Ishikawa (cell line): ENCODE results near the gene ASIC3.

ENCODE experiments used
- EP300 ChIP-seq: IDR thresholded peaks from 2 replicates; pipeline ENCODE4 v1.6.1; 2012; ENCODE audit warnings: borderline replicate concordance
- FOXM1 ChIP-seq: IDR thresholded peaks from 2 replicates; pipeline ENCODE4 v1.6.1; 2012; ENCODE audit warnings: low read depth, borderline replicate concordance
- REST ChIP-seq: IDR thresholded peaks from 2 replicates; pipeline ENCODE4 v1.6.1; 2012; ENCODE audit warnings: low read depth, mild to moderate bottlenecking
- USF1 ChIP-seq: IDR thresholded peaks from 2 replicates; pipeline ENCODE4 v1.6.1; 2012
- YY1 ChIP-seq: IDR thresholded peaks from 2 replicates; pipeline ENCODE4 v1.6.1; 2012; ENCODE audit warnings: low read depth

- no peak for TF ChIP-seq EP300
- TF ChIP-seq USF1 = no peak
- no peak for TF ChIP-seq FOXM1
- no peak for TF ChIP-seq REST
- no peak for TF ChIP-seq YY1
These were observed 46.3 kb downstream of the ASIC3 start for GRCh38 chr7:151094675-151095074.
